ENCODE measurements around the gene SF1. TPM values are rescaled to one million over a fixed set of nuclear protein-coding genes. Genes with fewer than 3 reads are reported as not detected.
A peak's percentile ranks its signal among the peaks of the same experiment; 100 is the strongest.

SF1 gene
- total RNA-seq, 2 experiments from 2014 or later: 1,632 to 1,657 TPM

DNA sequence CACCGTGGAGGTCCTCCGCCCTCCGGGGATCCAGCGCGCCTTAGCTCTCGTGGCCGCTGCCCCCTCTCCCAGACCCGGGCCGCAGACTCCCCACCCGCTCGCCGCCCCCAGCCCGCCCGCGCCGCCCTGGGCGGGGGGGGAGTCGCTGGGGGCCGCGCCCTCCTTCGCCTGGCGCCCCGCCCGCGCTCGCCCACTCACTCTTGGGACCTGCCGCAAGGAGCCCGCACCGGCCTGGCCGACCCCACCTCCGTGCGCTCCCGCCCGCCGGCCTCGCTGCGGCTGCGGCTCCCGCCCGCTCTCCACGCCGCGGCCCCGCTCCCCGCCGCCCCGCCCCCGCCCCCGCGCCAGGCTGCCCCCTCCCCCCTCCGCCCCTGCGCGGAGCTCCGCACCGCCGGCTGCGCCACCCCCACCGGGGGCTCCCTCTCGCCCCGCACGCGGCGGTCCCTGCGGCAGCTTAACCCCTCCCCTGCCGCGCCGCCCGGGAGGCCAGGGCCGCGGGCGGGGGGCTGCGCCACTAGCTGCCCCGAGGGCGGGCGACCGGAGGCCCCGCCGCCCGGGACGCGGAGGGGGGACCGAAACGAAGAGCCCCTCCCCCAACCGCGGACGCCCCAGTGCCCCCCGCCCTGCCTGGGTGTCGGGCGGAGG is 33.7 kb downstream of the SF1 start:
- peak in 10 of 14 experiments; percentile 42 to 76 (median 52) for DNase-seq
- CTCF ChIA-PET: interaction anchor here (0.6 to 4.9 kb wide), 7 partner anchors 17 to 116 kb away, joined by 4 to 45 read pairs (median 20); partner anchors contain the start of genes PYGM and SF1
- no peaks in the 10 kb centered on the region for H3K9me3 Mint-ChIP-seq
- no peaks in the 10 kb centered on the region for H3K27me3 Mint-ChIP-seq
- H3K27ac Mint-ChIP-seq: peak overlapping the region; percentile 99
- intact Hi-C loops (cut with DNase I, micrococcal nuclease): loop anchor here (1.0 to 5.0 kb wide), 2 partner anchors 33 to 34 kb away; partner anchors contain the start of gene SF1 (in 2 of the 2)
- peak; percentile 1 for ATAC-seq (ENCODE audit: poor library complexity)
- peaks cover 25% of the 10 kb centered on the region for H3K36me3 ChIP-seq (ENCODE audit: insufficient read depth, low read length)
- H3K4me3 Mint-ChIP-seq: peak overlapping the region; percentile 98
- H3K27ac ChIP-seq (ENCODE audit: low read depth in 1 of 2, low read length in 2 of 2): peak overlapping the region; percentile 95 to 99
- POLR2A ChIA-PET: interaction anchor here (0.7 to 18.7 kb wide), 46 partner anchors 8 to 1903 kb away, joined by 3 to 634 read pairs (median 8); partner anchors contain the start of genes CAPN1, CD248, CDC42BPG and FAU
- H3K4me3 ChIP-seq (ENCODE audit: low read length): peak overlapping the region; percentile 98
- peaks cover 46% of the 10 kb centered on the region for H3K36me3 Mint-ChIP-seq (ENCODE audit: low read depth)
- peaks cover 39% of the 10 kb centered on the region for H3K4me1 Mint-ChIP-seq (ENCODE audit: low read depth)
- no peaks in the 10 kb centered on the region for H3K9me3 ChIP-seq (ENCODE audit: control insufficient read depth in 1 of 2, insufficient read depth in 1 of 2, low read length in 2 of 2)
- no peaks in the 10 kb centered on the region for H3K27me3 ChIP-seq (ENCODE audit: control insufficient read depth in 1 of 2, insufficient read depth in 2 of 2, low read length in 2 of 2)
- TF ChIP-seq, protein P1, sequence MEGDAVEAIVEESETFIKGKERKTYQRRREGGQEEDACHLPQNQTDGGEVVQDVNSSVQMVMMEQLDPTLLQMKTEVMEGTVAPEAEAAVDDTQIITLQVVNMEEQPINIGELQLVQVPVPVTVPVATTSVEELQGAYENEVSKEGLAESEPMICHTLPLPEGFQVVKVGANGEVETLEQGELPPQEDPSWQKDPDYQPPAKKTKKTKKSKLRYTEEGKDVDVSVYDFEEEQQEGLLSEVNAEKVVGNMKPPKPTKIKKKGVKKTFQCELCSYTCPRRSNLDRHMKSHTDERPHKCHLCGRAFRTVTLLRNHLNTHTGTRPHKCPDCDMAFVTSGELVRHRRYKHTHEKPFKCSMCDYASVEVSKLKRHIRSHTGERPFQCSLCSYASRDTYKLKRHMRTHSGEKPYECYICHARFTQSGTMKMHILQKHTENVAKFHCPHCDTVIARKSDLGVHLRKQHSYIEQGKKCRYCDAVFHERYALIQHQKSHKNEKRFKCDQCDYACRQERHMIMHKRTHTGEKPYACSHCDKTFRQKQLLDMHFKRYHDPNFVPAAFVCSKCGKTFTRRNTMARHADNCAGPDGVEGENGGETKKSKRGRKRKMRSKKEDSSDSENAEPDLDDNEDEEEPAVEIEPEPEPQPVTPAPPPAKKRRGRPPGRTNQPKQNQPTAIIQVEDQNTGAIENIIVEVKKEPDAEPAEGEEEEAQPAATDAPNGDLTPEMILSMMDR (IDR thresholded peaks at IDR 0.05): no peak
- peaks cover 65% of the 10 kb centered on the region for H3K4me1 ChIP-seq (ENCODE audit: insufficient read depth, low read length)

GRCh38 chr11:64743591-64744543 is 34.5 kb downstream of the SF1 start, which contains the start of gene RASGRP2:
Gene RASGRP2, minus strand, starts transcription at chr11:64744142. Its CDS starts 1,276 bp downstream, at chr11:64742866.
- H3K4me3 Mint-ChIP-seq: peak within 1 kb of the TSS; percentile 98
- H3K9me3 ChIP-seq (ENCODE audit: control insufficient read depth in 1 of 2, insufficient read depth in 1 of 2, low read length in 2 of 2): no peaks in the 10 kb centered on the region
- ATAC-seq (ENCODE audit: poor library complexity) (peak; percentile 60), DNase-seq (peak; percentile 82 to 93 (median 88))
- peaks cover 67% of the 10 kb centered on the region for H3K4me1 ChIP-seq (ENCODE audit: insufficient read depth, low read length)
- no peaks in the 10 kb centered on the region for H3K9me3 Mint-ChIP-seq
- intact Hi-C loops (cut with DNase I, micrococcal nuclease): loop anchor here (1.0 to 5.0 kb wide), 6 partner anchors 20 to 101 kb away; partner anchors contain the start of genes SF1 (in 2 of the 2) and CDC42BPG (in 1 of the 2)
- CTCF ChIA-PET: interaction anchor here (0.6 to 4.9 kb wide), 16 partner anchors 11 to 461 kb away, joined by 3 to 45 read pairs (median 4); partner anchors contain the start of genes PYGM and SF1
- H3K27me3 Mint-ChIP-seq: no peaks in the 10 kb centered on the region
- H3K27ac Mint-ChIP-seq: peak within 1 kb of the TSS; percentile 99
- H3K27me3 ChIP-seq (ENCODE audit: control insufficient read depth in 1 of 2, insufficient read depth in 2 of 2, low read length in 2 of 2): no peaks in the 10 kb centered on the region
- TF ChIP-seq, protein P1 (IDR thresholded peaks at IDR 0.05): peak; percentile 65
- H3K4me3 ChIP-seq (ENCODE audit: low read length): peak within 1 kb of the TSS; percentile 98
- H3K27ac ChIP-seq (ENCODE audit: low read depth in 1 of 2, low read length in 2 of 2): peak within 1 kb of the TSS; percentile 89 to 99
- peaks cover 54% of the 10 kb centered on the region for H3K36me3 Mint-ChIP-seq (ENCODE audit: low read depth)
- peaks cover 46% of the 10 kb centered on the region for H3K4me1 Mint-ChIP-seq (ENCODE audit: low read depth)
- POLR2A ChIA-PET: interaction anchor here (0.8 to 18.7 kb wide), 43 partner anchors 8 to 1902 kb away, joined by 3 to 634 read pairs (median 8); partner anchors contain the start of genes CAPN1, CDC42BPG, FAU and MAJIN
- peaks cover 33% of the 10 kb centered on the region for H3K36me3 ChIP-seq (ENCODE audit: insufficient read depth, low read length)

Data from CD4-positive, alpha-beta T cell (primary cell).